ENCODE results near the gene RMC1. TPM values are rescaled to one million over a fixed set of nuclear protein-coding genes. Genes with fewer than 3 reads are reported as not detected.

Gene RMC1
- total RNA-seq, 6 experiments from 2014 or later, result 17.3 to 19.9 (median 19.4) TPM

DNA sequence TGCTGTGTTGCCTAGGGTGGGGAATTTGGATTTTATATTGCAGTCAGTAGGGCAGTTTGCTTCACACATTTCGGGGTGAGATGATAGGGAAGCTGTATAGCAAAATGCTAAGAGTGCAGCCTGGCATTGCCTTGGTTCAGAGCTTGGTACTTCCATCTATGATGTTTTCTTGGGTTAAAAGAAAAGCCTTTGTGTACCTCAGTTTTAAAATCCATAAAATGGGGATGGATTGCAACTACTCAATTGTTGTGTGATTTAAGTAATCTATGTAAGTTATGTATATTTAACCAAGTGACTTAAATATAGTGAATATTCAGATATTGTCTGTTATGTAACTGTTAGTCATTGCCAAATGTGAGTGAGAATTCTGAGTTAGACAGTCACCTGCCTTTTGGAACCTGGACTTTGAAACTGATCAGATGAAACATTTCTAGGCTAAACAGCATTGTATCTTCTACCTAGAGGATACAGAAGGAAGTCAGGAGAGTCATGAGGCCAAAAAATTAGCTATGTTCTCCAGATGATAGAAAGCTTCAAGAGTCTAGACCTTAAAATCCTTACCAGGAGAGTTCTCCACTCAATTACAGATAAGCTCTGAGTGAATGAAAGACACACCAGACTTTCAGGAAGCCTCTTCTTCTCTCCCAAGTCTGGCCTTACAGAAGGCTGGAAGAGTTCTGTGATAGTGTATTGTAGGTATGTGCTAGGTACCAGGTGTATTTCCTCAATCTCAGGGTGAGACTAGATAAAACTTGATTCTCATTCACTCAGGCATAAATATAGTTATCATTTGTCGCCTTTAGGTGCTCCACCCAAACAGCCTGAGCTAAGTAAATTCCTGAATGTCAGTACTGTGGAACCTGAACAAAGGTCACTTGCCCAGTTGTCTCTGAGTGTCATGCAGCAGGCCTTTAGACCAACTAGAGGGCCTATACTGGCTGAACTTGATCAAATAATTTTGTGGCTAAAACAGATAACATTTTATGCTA lies 42.7 kb upstream of the RMC1 start:
- no peak for DNase-seq
- H3K27ac Mint-ChIP-seq, result no peak overlapping the region
- H3K27me3 Mint-ChIP-seq (ENCODE audit: insufficient read depth), result no peaks in the 10 kb centered on the region
- H3K4me3 Mint-ChIP-seq, result no peak overlapping the region
- no peaks in the 10 kb centered on the region for H3K9me3 Mint-ChIP-seq
- H3K4me1 Mint-ChIP-seq (ENCODE audit: low read depth), result peaks cover 45% of the 10 kb centered on the region
- TF ChIP-seq, protein P1, sequence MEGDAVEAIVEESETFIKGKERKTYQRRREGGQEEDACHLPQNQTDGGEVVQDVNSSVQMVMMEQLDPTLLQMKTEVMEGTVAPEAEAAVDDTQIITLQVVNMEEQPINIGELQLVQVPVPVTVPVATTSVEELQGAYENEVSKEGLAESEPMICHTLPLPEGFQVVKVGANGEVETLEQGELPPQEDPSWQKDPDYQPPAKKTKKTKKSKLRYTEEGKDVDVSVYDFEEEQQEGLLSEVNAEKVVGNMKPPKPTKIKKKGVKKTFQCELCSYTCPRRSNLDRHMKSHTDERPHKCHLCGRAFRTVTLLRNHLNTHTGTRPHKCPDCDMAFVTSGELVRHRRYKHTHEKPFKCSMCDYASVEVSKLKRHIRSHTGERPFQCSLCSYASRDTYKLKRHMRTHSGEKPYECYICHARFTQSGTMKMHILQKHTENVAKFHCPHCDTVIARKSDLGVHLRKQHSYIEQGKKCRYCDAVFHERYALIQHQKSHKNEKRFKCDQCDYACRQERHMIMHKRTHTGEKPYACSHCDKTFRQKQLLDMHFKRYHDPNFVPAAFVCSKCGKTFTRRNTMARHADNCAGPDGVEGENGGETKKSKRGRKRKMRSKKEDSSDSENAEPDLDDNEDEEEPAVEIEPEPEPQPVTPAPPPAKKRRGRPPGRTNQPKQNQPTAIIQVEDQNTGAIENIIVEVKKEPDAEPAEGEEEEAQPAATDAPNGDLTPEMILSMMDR (IDR thresholded peaks at IDR 0.05), result no peak
- H3K36me3 Mint-ChIP-seq (ENCODE audit: low read depth), result peaks cover 24% of the 10 kb centered on the region

DNA sequence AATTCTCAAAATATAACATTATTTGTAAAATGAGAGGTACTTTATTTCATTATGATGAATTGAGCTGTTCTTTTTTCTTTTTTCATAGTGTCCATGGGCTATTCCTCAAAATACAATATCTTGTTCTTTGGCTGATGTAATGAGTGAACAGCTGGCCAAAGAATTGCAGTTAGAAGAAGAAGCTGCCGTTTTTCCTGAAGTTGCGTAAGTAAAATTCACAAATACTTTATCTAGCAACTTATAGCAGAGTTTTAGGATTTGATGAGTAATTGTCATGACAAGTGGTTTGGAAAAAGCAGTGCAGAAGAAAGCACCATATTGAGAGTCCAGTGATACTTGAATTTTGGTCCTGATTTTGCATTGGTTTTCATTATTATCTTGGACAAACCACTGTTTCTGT lies 40.4 kb upstream of the RMC1 start:
- Mint-ChIP-seq H3K36me3 (ENCODE audit: low read depth) (peaks cover 23% of the 10 kb centered on the region), H3K4me3 (no peak overlapping the region)
- DNase-seq, result no peak

GRCh38 chr18:23468753-23469459 lies 34.4 kb upstream of the RMC1 start:
- no peaks in the 10 kb centered on the region for H3K9me3 Mint-ChIP-seq
- no peak for DNase-seq
- peaks cover 14% of the 10 kb centered on the region for H3K36me3 Mint-ChIP-seq (ENCODE audit: low read depth)
- no peak overlapping the region for H3K4me3 Mint-ChIP-seq
- H3K27me3 Mint-ChIP-seq (ENCODE audit: insufficient read depth), result peaks cover 1% of the 10 kb centered on the region
- H3K27ac Mint-ChIP-seq, result no peak overlapping the region
- TF ChIP-seq, protein P1 (IDR thresholded peaks at IDR 0.05), result no peak
- H3K4me1 Mint-ChIP-seq (ENCODE audit: low read depth), result no peaks in the 10 kb centered on the region

More for the DNA sequence above, 40.4 kb upstream of the RMC1 start:
- H3K27me3 Mint-ChIP-seq (ENCODE audit: insufficient read depth), result peaks cover 1% of the 10 kb centered on the region; the same call in 1 of the 2 replicates
- no peaks in the 10 kb centered on the region for H3K9me3 Mint-ChIP-seq
- peaks cover 33% of the 10 kb centered on the region for H3K4me1 Mint-ChIP-seq (ENCODE audit: low read depth)
- TF ChIP-seq, protein P1 (IDR thresholded peaks at IDR 0.05), result no peak
- no peak overlapping the region for H3K27ac Mint-ChIP-seq

- peaks cover 17% of the 10 kb centered on the region for H3K36me3 Mint-ChIP-seq (ENCODE audit: low read depth)
- H3K4me1 Mint-ChIP-seq (ENCODE audit: low read depth), result no peaks in the 10 kb centered on the region
- H3K9me3 Mint-ChIP-seq, result no peaks in the 10 kb centered on the region
- peaks cover 1% of the 10 kb centered on the region for H3K27me3 Mint-ChIP-seq (ENCODE audit: insufficient read depth)
- no peak for DNase-seq
- TF ChIP-seq, protein P1 (IDR thresholded peaks at IDR 0.05), result no peak
- H3K27ac Mint-ChIP-seq, result peak overlapping the region; percentile 29
- no peak overlapping the region for H3K4me3 Mint-ChIP-seq
Measured at GRCh38 chr18:23470620-23471387, 32.5 kb upstream of the RMC1 start.

DNA sequence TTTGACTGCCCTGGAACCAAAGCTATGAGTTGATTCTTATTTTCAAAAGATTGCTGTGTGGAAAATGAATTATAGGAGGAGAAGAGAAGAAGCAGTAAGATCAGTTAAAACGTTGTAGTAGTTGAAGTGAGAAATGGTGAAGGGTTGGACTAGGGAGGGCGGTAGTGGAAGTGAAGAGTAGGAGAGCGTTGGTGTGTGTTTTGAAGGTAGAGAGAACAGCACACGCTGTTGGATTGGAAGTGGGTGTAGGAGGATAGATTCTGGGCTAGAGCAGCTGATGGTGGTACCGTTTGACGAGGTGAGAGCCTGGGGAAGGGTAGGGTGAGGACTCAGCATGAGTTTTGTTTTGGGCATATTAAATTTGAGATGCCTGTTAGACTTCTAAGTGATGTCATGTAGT lies 31.8 kb upstream of the RMC1 start:
- Mint-ChIP-seq H3K27me3 (ENCODE audit: insufficient read depth) (peaks cover 1% of the 10 kb centered on the region), H3K4me3 (no peak overlapping the region), H3K4me1 (ENCODE audit: low read depth) (no peaks in the 10 kb centered on the region), H3K36me3 (ENCODE audit: low read depth) (peaks cover 13% of the 10 kb centered on the region), H3K27ac (no peak overlapping the region), H3K9me3 (no peaks in the 10 kb centered on the region)
- TF ChIP-seq, protein P1 (IDR thresholded peaks at IDR 0.05), result no peak
- no peak for DNase-seq

Data from HFFc6 (cell line).